ENCODE data around the gene DDAH2. TPM values are rescaled to one million over a fixed set of nuclear protein-coding genes. Genes with fewer than 3 reads are reported as not detected.
A peak's percentile ranks its signal among the peaks of the same experiment; 100 is the strongest.

The DDAH2 gene
- total and polyA plus RNA-seq, 8 donors, result 33.3 to 133 (median 65.8) TPM

- H3K27me3 ChIP-seq, result peaks cover 0 to 7% (median 0%) of the 10 kb centered on the region in 3 donors
- peak in 1 of 2 donors; percentile 77 for DNase-seq
- TF ChIP-seq POLR2AphosphoS5 (IDR thresholded peaks at IDR 0.05) (no peak), CTCF (IDR thresholded peaks at IDR 0.05) (no peak), EP300 (IDR thresholded peaks at IDR 0.05) (no peak), POLR2A (IDR thresholded peaks at IDR 0.05) (no peak)
- H3K4me3 ChIP-seq, result no peak overlapping the region
- no peaks in the 10 kb centered on the region for H3K9me3 ChIP-seq
- intact Hi-C loops (cut with DNase I; ENCODE audit: low total_unique reads), result loop anchor here (10.0 kb wide), 1 partner anchor 79 kb away; the partner anchor contains the start of gene LY6G5C
- no peak overlapping the region for H3K27ac ChIP-seq
- WGBS, 5 donors, result 5 to 33% (median 27%) methylated on average over 1 of the region's 1 CpG
- peaks cover 0 to 10% (median 3%) of the 10 kb centered on the region in 4 donors for H3K4me1 ChIP-seq
- H3K36me3 ChIP-seq, result peaks cover 0 to 25% (median 7%) of the 10 kb centered on the region in 4 donors
These were observed 34.5 kb upstream of the DDAH2 start for GRCh38 chr6:31763619-31763940.

GRCh38 chr6:31762878-31763618, 33.9 kb upstream of the DDAH2 start:
- Histone ChIP-seq H3K27ac (no peak overlapping the region), H3K36me3 (peaks cover 0 to 25% (median 7%) of the 10 kb centered on the region in 4 donors)
- TF ChIP-seq POLR2AphosphoS5 (IDR thresholded peaks at IDR 0.05) (no peak), POLR2A (IDR thresholded peaks at IDR 0.05) (no peak), CTCF (IDR thresholded peaks at IDR 0.05) (no peak), EP300 (IDR thresholded peaks at IDR 0.05) (no peak)

GRCh38 chr6:31762356-31762755, 33.3 kb upstream of the DDAH2 start, which contains the start of gene SAPCD1:
TSS of gene SAPCD1 (plus strand) at chr6:31762656. CDS start at chr6:31763055, 399 bp downstream.
- intact Hi-C loops (cut with DNase I; ENCODE audit: low total_unique reads), result loop anchor here (10.0 kb wide), 1 partner anchor 78 kb away; the partner anchor contains the start of gene LY6G5C
- 74 to 80% (median 78%) methylated on average over 4 of the region's 4 CpGs for WGBS, 5 donors
- Histone ChIP-seq H3K4me1 (peaks cover 0 to 10% (median 3%) of the 10 kb centered on the region in 4 donors), H3K4me3 (no peak within 1 kb of the TSS), H3K27ac (no peak within 1 kb of the TSS), H3K36me3 (peaks cover 0 to 25% (median 7%) of the 10 kb centered on the region in 4 donors), H3K9me3 (no peaks in the 10 kb centered on the region), H3K27me3 (peaks cover 0 to 7% (median 0%) of the 10 kb centered on the region in 3 donors)
- DNase-seq, result no peak
- no peak for TF ChIP-seq EP300 (IDR thresholded peaks at IDR 0.05)
- no peak for TF ChIP-seq CTCF (IDR thresholded peaks at IDR 0.05)
- no peak for TF ChIP-seq POLR2AphosphoS5 (IDR thresholded peaks at IDR 0.05)
- no peak for TF ChIP-seq POLR2A (IDR thresholded peaks at IDR 0.05)

More at GRCh38 chr6:31762878-31763618, 33.9 kb upstream of the DDAH2 start:
- no peaks in the 10 kb centered on the region for H3K9me3 ChIP-seq
- intact Hi-C loops (cut with DNase I; ENCODE audit: low total_unique reads), result loop anchor here (10.0 kb wide), 1 partner anchor 78 kb away; the partner anchor contains the start of gene LY6G5C
- no peak for DNase-seq
- H3K27me3 ChIP-seq, result peaks cover 0 to 7% (median 0%) of the 10 kb centered on the region in 3 donors
- H3K4me1 ChIP-seq, result peaks cover 0 to 10% (median 3%) of the 10 kb centered on the region in 4 donors
- WGBS, 5 donors, result 68 to 78% (median 72%) methylated on average over 5 to 8 of the region's 8 CpGs
- H3K4me3 ChIP-seq, result no peak overlapping the region

- Histone ChIP-seq H3K4me3 (no peak overlapping the region), H3K4me1 (peaks cover 0 to 7% (median 1%) of the 10 kb centered on the region in 4 donors), H3K9me3 (no peaks in the 10 kb centered on the region), H3K27me3 (peaks cover 0 to 6% (median 0%) of the 10 kb centered on the region in 3 donors), H3K27ac (no peak overlapping the region), H3K36me3 (peaks cover 0 to 25% (median 7%) of the 10 kb centered on the region in 4 donors)
- WGBS, 5 donors, result 90 to 98% (median 97%) methylated on average over 8 of the region's 8 CpGs
- DNase-seq, result no peak
- TF ChIP-seq EP300 (IDR thresholded peaks at IDR 0.05) (no peak), CTCF (IDR thresholded peaks at IDR 0.05) (no peak), POLR2AphosphoS5 (IDR thresholded peaks at IDR 0.05) (no peak), POLR2A (IDR thresholded peaks at IDR 0.05) (no peak)
- intact Hi-C loops (cut with DNase I; ENCODE audit: low total_unique reads), result loop anchor here (10.0 kb wide), 1 partner anchor 77 kb away; the partner anchor contains the start of gene LY6G5C
These were observed 32.2 kb upstream of the DDAH2 start for GRCh38 chr6:31761343-31761742.

All from stomach (tissue), 9 donors.